ENCODE data around the gene MREG. TPM values are rescaled to one million over a fixed set of nuclear protein-coding genes. Genes with fewer than 3 reads are reported as not detected.

Gene MREG
- total RNA-seq, 1 experiment from 2014 or later, result 23.0 TPM

DNA sequence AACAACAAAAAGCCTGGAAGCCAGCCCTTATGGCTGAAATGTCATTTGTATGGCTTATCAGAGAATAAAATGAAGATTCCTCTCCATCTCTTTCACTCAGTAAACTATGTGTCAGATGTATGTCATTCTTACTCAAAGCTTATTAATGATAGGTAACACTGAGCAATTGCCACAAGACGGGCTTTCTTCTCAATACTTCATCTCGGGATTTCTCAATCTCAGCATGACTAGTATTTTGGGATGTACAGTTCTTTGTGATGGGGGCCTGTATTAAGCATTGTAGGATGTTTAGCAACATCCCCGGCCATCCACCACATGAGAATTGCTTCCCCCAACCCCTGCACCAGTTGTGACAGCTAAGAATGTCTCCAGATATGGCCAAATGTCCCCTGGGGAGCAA is 80.2 kb downstream of the MREG start:
- Histone ChIP-seq H2AFZ (no peak overlapping the region), H3K9me2 (ENCODE audit: insufficient read depth) (no peaks in the 10 kb centered on the region), H3K4me2 (no peak overlapping the region), H3K79me2 (ENCODE audit: low read depth) (no peaks in the 10 kb centered on the region), H3K4me3 (no peak overlapping the region), H3K27me3 (ENCODE audit: insufficient read depth, low read depth) (no peaks in the 10 kb centered on the region), H4K20me1 (ENCODE audit: insufficient read depth) (no peaks in the 10 kb centered on the region), H3K27ac (no peak overlapping the region), H3F3A (ENCODE audit: insufficient read depth, low read depth) (peaks cover 23% of the 10 kb centered on the region; the same call in 1 of the 2 replicates), H3K9me3 (ENCODE audit: insufficient read depth, low read depth) (peaks cover 5% of the 10 kb centered on the region; the same call in 1 of the 2 replicates), H3K36me3 (ENCODE audit: low read depth) (0 out of 2 replicates have a peak, but pooled peaks cover 3% of the 10 kb centered on the region), H3K4me1 (replicated peaks; ENCODE audit: insufficient read depth) (peaks cover 30% of the 10 kb centered on the region)
- POLR2A ChIA-PET (ENCODE audit: unreplicated experiment), result no interaction called here
- intact Hi-C loops (cut with micrococcal nuclease; ENCODE audit: unreplicated experiment), result loop anchor here (5.0 kb wide), 1 partner anchor 971 kb away; no protein-coding TSS in a partner anchor
- DNase-seq, result no peak
- no TSS peak for BruUV-seq (replicated peaks)
- TF ChIP-seq EZH2 (IDR thresholded peaks at IDR 0.05; ENCODE audit: low read depth), result no peak
- TF ChIP-seq, protein P1, sequence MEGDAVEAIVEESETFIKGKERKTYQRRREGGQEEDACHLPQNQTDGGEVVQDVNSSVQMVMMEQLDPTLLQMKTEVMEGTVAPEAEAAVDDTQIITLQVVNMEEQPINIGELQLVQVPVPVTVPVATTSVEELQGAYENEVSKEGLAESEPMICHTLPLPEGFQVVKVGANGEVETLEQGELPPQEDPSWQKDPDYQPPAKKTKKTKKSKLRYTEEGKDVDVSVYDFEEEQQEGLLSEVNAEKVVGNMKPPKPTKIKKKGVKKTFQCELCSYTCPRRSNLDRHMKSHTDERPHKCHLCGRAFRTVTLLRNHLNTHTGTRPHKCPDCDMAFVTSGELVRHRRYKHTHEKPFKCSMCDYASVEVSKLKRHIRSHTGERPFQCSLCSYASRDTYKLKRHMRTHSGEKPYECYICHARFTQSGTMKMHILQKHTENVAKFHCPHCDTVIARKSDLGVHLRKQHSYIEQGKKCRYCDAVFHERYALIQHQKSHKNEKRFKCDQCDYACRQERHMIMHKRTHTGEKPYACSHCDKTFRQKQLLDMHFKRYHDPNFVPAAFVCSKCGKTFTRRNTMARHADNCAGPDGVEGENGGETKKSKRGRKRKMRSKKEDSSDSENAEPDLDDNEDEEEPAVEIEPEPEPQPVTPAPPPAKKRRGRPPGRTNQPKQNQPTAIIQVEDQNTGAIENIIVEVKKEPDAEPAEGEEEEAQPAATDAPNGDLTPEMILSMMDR (conservative IDR thresholded peaks at IDR 0.05), result no peak
- CTCF ChIA-PET, result no interaction called here

- BruUV-seq (replicated peaks), result no TSS peak
- peak overlapping the region; percentile 82 for H3K27ac ChIP-seq
- peaks cover 30% of the 10 kb centered on the region for H3K4me1 ChIP-seq (replicated peaks; ENCODE audit: insufficient read depth)
- H3K79me2 ChIP-seq (ENCODE audit: low read depth), result no peaks in the 10 kb centered on the region
- intact Hi-C loops (cut with micrococcal nuclease; ENCODE audit: unreplicated experiment), result loop anchor here (5.0 kb wide), 1 partner anchor 969 kb away; no protein-coding TSS in a partner anchor
- POLR2A ChIA-PET (ENCODE audit: unreplicated experiment), result interaction anchor here (0.6 to 0.7 kb wide), 4 partner anchors 86 to 946 kb away, joined by 3 to 5 read pairs (median 3); no protein-coding TSS in a partner anchor
- peaks cover 23% of the 10 kb centered on the region; the same call in 1 of the 2 replicates for H3F3A ChIP-seq (ENCODE audit: insufficient read depth, low read depth)
- DNase-seq, result peak; percentile 60 to 74
- peak overlapping the region; percentile 75 for H3K4me2 ChIP-seq
- no peaks in the 10 kb centered on the region for H3K36me3 ChIP-seq (ENCODE audit: low read depth)
- H3K9me3 ChIP-seq (ENCODE audit: insufficient read depth, low read depth), result peaks cover 5% of the 10 kb centered on the region; the same call in 1 of the 2 replicates
- peak overlapping the region; percentile 46; the same call in 1 of the 2 replicates for H3K4me3 ChIP-seq
- no peak overlapping the region for H2AFZ ChIP-seq
- TF ChIP-seq EZH2 (IDR thresholded peaks at IDR 0.05; ENCODE audit: low read depth), result no peak
- TF ChIP-seq, protein P1 (conservative IDR thresholded peaks at IDR 0.05), result peak; percentile 100
- CTCF ChIA-PET, result interaction anchor here (0.5 to 1.1 kb wide), 3 partner anchors 102 to 1122 kb away, joined by 3 to 8 read pairs (median 3); partner anchors contain the start of gene BARD1
- H3K27me3 ChIP-seq (ENCODE audit: insufficient read depth, low read depth), result no peaks in the 10 kb centered on the region
- no peaks in the 10 kb centered on the region for H3K9me2 ChIP-seq (ENCODE audit: insufficient read depth)
- H4K20me1 ChIP-seq (ENCODE audit: insufficient read depth), result no peaks in the 10 kb centered on the region
These were observed 82.0 kb downstream of the MREG start for GRCh38 chr2:215931256-215931903.

DNA sequence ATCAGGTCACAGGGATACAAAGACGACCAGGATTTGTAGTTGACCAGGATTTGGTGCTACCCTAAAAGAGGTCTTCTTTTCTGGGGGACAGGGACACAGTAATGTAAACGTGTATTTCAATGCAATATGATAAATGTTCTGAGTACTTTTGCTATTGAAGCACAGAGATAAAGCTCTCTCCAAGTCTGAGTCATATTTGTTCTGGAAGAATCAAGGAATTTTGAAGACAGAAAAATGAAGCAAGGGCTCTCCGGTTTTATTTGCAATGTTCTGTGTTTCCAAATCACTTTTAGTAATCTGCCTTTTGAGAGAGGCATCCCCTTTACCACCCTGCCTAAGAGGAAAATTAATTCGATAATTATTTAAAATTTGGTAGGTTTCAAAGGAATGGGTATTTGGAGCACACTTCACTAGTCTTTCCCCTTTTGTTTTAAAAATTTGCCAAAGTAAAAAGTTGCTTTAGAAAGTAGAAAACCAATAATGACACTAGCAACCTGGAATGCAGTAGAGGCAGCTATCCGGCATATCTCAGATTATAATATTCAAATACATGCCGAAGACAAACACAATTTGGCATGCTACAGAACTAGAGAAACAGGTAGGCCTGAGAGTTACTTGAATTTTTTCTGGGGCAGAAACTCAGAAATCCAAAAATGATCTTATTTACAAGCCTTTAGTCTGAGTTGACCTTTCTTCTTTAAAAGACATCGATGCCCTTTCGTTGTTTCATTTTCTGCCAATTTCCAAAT is 82.7 kb downstream of the MREG start:
- H3K27ac ChIP-seq, result peak overlapping the region; percentile 82
- no peak for TF ChIP-seq EZH2 (IDR thresholded peaks at IDR 0.05; ENCODE audit: low read depth)
- TF ChIP-seq, protein P1 (conservative IDR thresholded peaks at IDR 0.05), result no peak
- intact Hi-C loops (cut with micrococcal nuclease; ENCODE audit: unreplicated experiment), result loop anchor here (5.0 kb wide), 1 partner anchor 968 kb away; no protein-coding TSS in a partner anchor
- BruUV-seq (replicated peaks), result no TSS peak
- no peaks in the 10 kb centered on the region for H3K79me2 ChIP-seq (ENCODE audit: low read depth)
- H3F3A ChIP-seq (ENCODE audit: insufficient read depth, low read depth), result peaks cover 23% of the 10 kb centered on the region; the same call in 1 of the 2 replicates
- POLR2A ChIA-PET (ENCODE audit: unreplicated experiment), result interaction anchor here (0.6 to 0.7 kb wide), 4 partner anchors 87 to 945 kb away, joined by 3 to 5 read pairs (median 3); no protein-coding TSS in a partner anchor
- H3K27me3 ChIP-seq (ENCODE audit: insufficient read depth, low read depth), result no peaks in the 10 kb centered on the region
- peak overlapping the region; percentile 46; the same call in 1 of the 2 replicates for H3K4me3 ChIP-seq
- H3K9me2 ChIP-seq (ENCODE audit: insufficient read depth), result no peaks in the 10 kb centered on the region
- CTCF ChIA-PET, result interaction anchor here (0.5 to 0.7 kb wide), 2 partner anchors 102 to 1121 kb away, joined by 3 to 8 read pairs; partner anchors contain the start of gene BARD1
- H4K20me1 ChIP-seq (ENCODE audit: insufficient read depth), result no peaks in the 10 kb centered on the region
- H3K9me3 ChIP-seq (ENCODE audit: insufficient read depth, low read depth), result peaks cover 5% of the 10 kb centered on the region; the same call in 1 of the 2 replicates
- 0 out of 2 replicates have a peak overlapping the region, but pooled peaks have one; percentile 3 for H2AFZ ChIP-seq
- peaks cover 30% of the 10 kb centered on the region for H3K4me1 ChIP-seq (replicated peaks; ENCODE audit: insufficient read depth)
- H3K4me2 ChIP-seq, result peak overlapping the region; percentile 75
- peak; percentile 13 to 89 for DNase-seq
- H3K36me3 ChIP-seq (ENCODE audit: low read depth), result no peaks in the 10 kb centered on the region

Data from PC-9 (cell line).